Measurements from ENCODE around the gene ZNF518B. TPM values are rescaled to one million over a fixed set of nuclear protein-coding genes. Genes with fewer than 3 reads are reported as not detected.
A peak's percentile ranks its signal among the peaks of the same experiment; 100 is the strongest.

Gene ZNF518B
- total RNA-seq, 1 donor from 2014 or later, result 52.0 TPM

GRCh38 chr4:10459305-10459704, 2.1 kb upstream of the ZNF518B start:
- Mint-ChIP-seq H3K4me3 (ENCODE audit: low read depth) (no peak overlapping the region), H3K27me3 (peaks cover 44% of the 10 kb centered on the region)
- TF ChIP-seq CTCF (IDR thresholded peaks at IDR 0.05; ENCODE audit: unreplicated experiment), result no peak

GRCh38 chr4:10458177-10458576, 951 bp upstream of the ZNF518B start:
- Mint-ChIP-seq H3K4me3 (ENCODE audit: low read depth) (peak overlapping the region; percentile 64), H3K4me1 (ENCODE audit: low read depth) (peaks cover 5% of the 10 kb centered on the region), H3K9me3 (ENCODE audit: low read depth) (peaks cover 8% of the 10 kb centered on the region), H3K27ac (no peak overlapping the region), H3K36me3 (ENCODE audit: insufficient read depth) (peaks cover 19% of the 10 kb centered on the region), H3K27me3 (peaks cover 39% of the 10 kb centered on the region)
- no peak for DNase-seq (ENCODE audit: low spot score, unreplicated experiment)
- TF ChIP-seq CTCF (IDR thresholded peaks at IDR 0.05; ENCODE audit: unreplicated experiment), result no peak

More at GRCh38 chr4:10459305-10459704, 2.1 kb upstream of the ZNF518B start:
- no peak for DNase-seq (ENCODE audit: low spot score, unreplicated experiment)
- peaks cover 5% of the 10 kb centered on the region for H3K4me1 Mint-ChIP-seq (ENCODE audit: low read depth)
- H3K36me3 Mint-ChIP-seq (ENCODE audit: insufficient read depth), result peaks cover 10% of the 10 kb centered on the region
- H3K9me3 Mint-ChIP-seq (ENCODE audit: low read depth), result peaks cover 8% of the 10 kb centered on the region
- no peak overlapping the region for H3K27ac Mint-ChIP-seq

- H3K4me1 Mint-ChIP-seq (ENCODE audit: low read depth), result peaks cover 4% of the 10 kb centered on the region
- peaks cover 33% of the 10 kb centered on the region for H3K36me3 Mint-ChIP-seq (ENCODE audit: insufficient read depth)
- H3K4me3 Mint-ChIP-seq (ENCODE audit: low read depth), result peak overlapping the region; percentile 88
- no peak for TF ChIP-seq CTCF (IDR thresholded peaks at IDR 0.05; ENCODE audit: unreplicated experiment)
- peaks cover 24% of the 10 kb centered on the region for H3K27me3 Mint-ChIP-seq
- H3K27ac Mint-ChIP-seq, result peak overlapping the region; percentile 95
- peak; percentile 29 for DNase-seq (ENCODE audit: low spot score, unreplicated experiment)
- peaks cover 21% of the 10 kb centered on the region for H3K9me3 Mint-ChIP-seq (ENCODE audit: low read depth)
Observed at GRCh38 chr4:10456595-10457254, 501 bp downstream of the ZNF518B start.

- Mint-ChIP-seq H3K27ac (peak overlapping the region; percentile 95), H3K36me3 (ENCODE audit: insufficient read depth) (peaks cover 36% of the 10 kb centered on the region), H3K9me3 (ENCODE audit: low read depth) (peaks cover 22% of the 10 kb centered on the region), H3K27me3 (peaks cover 21% of the 10 kb centered on the region), H3K4me3 (ENCODE audit: low read depth) (peak overlapping the region; percentile 88), H3K4me1 (ENCODE audit: low read depth) (peaks cover 2% of the 10 kb centered on the region)
- no peak for TF ChIP-seq CTCF (IDR thresholded peaks at IDR 0.05; ENCODE audit: unreplicated experiment)
- no peak for DNase-seq (ENCODE audit: low spot score, unreplicated experiment)
Observed at GRCh38 chr4:10456260-10456594, 999 bp downstream of the ZNF518B start.

- Mint-ChIP-seq H3K9me3 (ENCODE audit: low read depth) (peaks cover 26% of the 10 kb centered on the region), H3K27me3 (peaks cover 14% of the 10 kb centered on the region), H3K4me3 (ENCODE audit: low read depth) (peak overlapping the region; percentile 37), H3K36me3 (ENCODE audit: insufficient read depth) (peaks cover 46% of the 10 kb centered on the region), H3K4me1 (ENCODE audit: low read depth) (peaks cover 2% of the 10 kb centered on the region), H3K27ac (peak overlapping the region; percentile 27)
- no peak for TF ChIP-seq CTCF (IDR thresholded peaks at IDR 0.05; ENCODE audit: unreplicated experiment)
- no peak for DNase-seq (ENCODE audit: low spot score, unreplicated experiment)
Observed at GRCh38 chr4:10455133-10455532, 2.1 kb downstream of the ZNF518B start.
